Naive thymus-derived CD4-positive, alpha-beta T cell (primary cell): ENCODE data around the gene ZW10. TPM values are rescaled to one million over a fixed set of nuclear protein-coding genes. Genes with fewer than 3 reads are reported as not detected.

ENCODE experiments used
- ATAC-seq: fragments of 150-1000 bp; cut with Tn5 transposase; 2 replicates; pipeline ENCODE4 v1.10.0; 2021; ENCODE audit warnings: mild to moderate bottlenecking, moderate library complexity
- CTCF ChIA-PET: fragments of 350-600 bp; sonication (Branson Sonifier 250); formaldehyde crosslinking; loops from one replicate; lab custom pipeline; 2021; ENCODE audit warnings: antibody characterized with exemption; lab: Charles Lee
- POLR2A ChIA-PET: fragments of 350-600 bp; sonication (Branson Sonifier 250); formaldehyde crosslinking; loops from one replicate; lab custom pipeline; 2021; ENCODE audit warnings: antibody characterized with exemption, inconsistent platforms; lab: Charles Lee
- DNase-seq, 9 donors: peaks; one replicate each; pipeline versions ENCODE4 v3.0.0 to v3.0.0-alpha.2; 2020 to 2022; ENCODE audit warnings: mixed read lengths in 1 of 9
- H3K27ac ChIP-seq: one replicate; pipeline ENCODE4 v1.7.0; 2013; ENCODE audit warnings: mild to moderate bottlenecking, low read depth, low read length, moderate library complexity
- H3K27me3 ChIP-seq, 2 donors: one replicate each; pipeline ENCODE4 v1.7.0; 2013; ENCODE audit warnings: low read length in 2 of 2, mild to moderate bottlenecking in 2 of 2, moderate library complexity in 2 of 2; ENCODE audit not compliant: control insufficient read depth in 2 of 2, insufficient read depth in 2 of 2
- H3K36me3 ChIP-seq, 3 experiments: 1 replicate in 2 of 3; 2 replicates in 1 of 3; pipeline ENCODE4 v1.7.0; 2013; ENCODE audit warnings: low read length in 3 of 3, mild to moderate bottlenecking in 3 of 3, moderate library complexity in 1 of 3; ENCODE audit not compliant: insufficient read depth in 3 of 3, control insufficient read depth in 2 of 3
- H3K4me1 ChIP-seq, 2 donors: one replicate each; pipeline ENCODE4 v1.7.0; 2013; ENCODE audit warnings: low read length in 2 of 2, mild to moderate bottlenecking in 2 of 2, moderate library complexity in 1 of 2; ENCODE audit not compliant: control insufficient read depth in 2 of 2, insufficient read depth in 2 of 2
- H3K4me3 ChIP-seq: 2 replicates; pipeline ENCODE4 v1.7.0; 2013; ENCODE audit warnings: mild to moderate bottlenecking, low read length
- H3K9me3 ChIP-seq, 3 experiments: 1 replicate in 2 of 3; 2 replicates in 1 of 3; pipeline ENCODE4 v1.7.0; 2013; ENCODE audit warnings: low read length in 3 of 3; ENCODE audit not compliant: control insufficient read depth in 2 of 3
- H3K27ac Mint-ChIP-seq, 9 donors: one replicate each; pipeline ENCODE4 v1.8.0; 2020 to 2022; ENCODE audit warnings: mixed read lengths in 9 of 9, mild to moderate bottlenecking in 8 of 9, moderate library complexity in 5 of 9, inconsistent platforms in 2 of 9
- H3K27me3 Mint-ChIP-seq, 5 donors: one replicate each; pipeline ENCODE4 v1.8.0; 2021 to 2022; ENCODE audit warnings: mixed read lengths in 5 of 5, mild to moderate bottlenecking in 1 of 5
- H3K36me3 Mint-ChIP-seq, 5 donors: one replicate each; pipeline ENCODE4 v1.8.0; 2020 to 2022; ENCODE audit warnings: mixed read lengths in 5 of 5, mild to moderate bottlenecking in 3 of 5, inconsistent platforms in 1 of 5
- H3K4me1 Mint-ChIP-seq, 7 donors: one replicate each; pipeline ENCODE4 v1.8.0; 2020 to 2022; ENCODE audit warnings: mixed read lengths in 7 of 7, mild to moderate bottlenecking in 3 of 7, inconsistent platforms in 1 of 7
- H3K4me3 Mint-ChIP-seq, 10 donors: one replicate each; pipeline ENCODE4 v1.8.0; 2020 to 2022; ENCODE audit warnings: mild to moderate bottlenecking in 10 of 10, mixed read lengths in 10 of 10, moderate library complexity in 6 of 10, inconsistent platforms in 2 of 10
- H3K9me3 Mint-ChIP-seq, 11 donors: one replicate each; pipeline ENCODE4 v1.8.0; 2020 to 2022; ENCODE audit warnings: mixed read lengths in 11 of 11, mild to moderate bottlenecking in 4 of 11, inconsistent platforms in 1 of 11, moderate library complexity in 1 of 11
- intact Hi-C, 2 donors: fragments of 100-400 bp; cut with micrococcal nuclease; formaldehyde crosslinking; loops; one replicate each; pipeline ENCODE4 v1.15.1; 2023
- polyA plus RNA-seq, 2 donors: library from polyadenylated mRNA; unstranded; fragments of 300-500 nt; fragmentation: Illumina TruSeq; gene quantifications; one replicate each; pipeline ENCODE4 v1.2.3, GENCODE V29; 2021
- total RNA-seq, 6 experiments: library from RNA in 5 of 6; stranded (reverse) in 5 of 6; gene quantifications; 1 replicate in 5 of 6; 2 replicates in 1 of 6; pipeline ENCODE4 v1.2.3 and lab custom pipeline; 2021 to 2026

Gene ZW10
- total and polyA plus RNA-seq, 7 experiments from 2014 or later = 5.0 to 21.2 (median 10.6) TPM

DNA sequence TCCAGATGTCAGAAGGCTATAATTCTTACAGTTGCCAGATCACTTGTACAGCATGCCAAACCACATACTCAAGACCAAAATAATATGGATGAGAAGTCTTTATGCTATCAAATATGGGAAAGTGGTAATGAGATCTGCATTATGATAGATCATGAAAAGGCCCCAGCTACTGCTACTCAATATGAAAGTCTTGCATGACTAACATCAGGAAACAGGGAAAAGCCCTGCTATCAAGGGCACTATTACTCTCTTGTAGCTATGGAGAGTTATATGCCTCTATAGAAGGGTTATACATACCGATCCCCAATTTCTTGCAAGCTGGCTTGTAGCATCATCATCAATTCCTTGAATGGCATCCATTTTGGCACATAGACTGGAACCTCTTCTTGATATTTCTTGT is 37.2 kb downstream of the ZW10 start:
- Histone ChIP-seq H3K27ac (no peak overlapping the region), H3K36me3 (peaks cover 0 to 65% (median 0%) of the 10 kb centered on the region in 3 experiments), H3K4me1 (no peaks in the 10 kb centered on the region), H3K27me3 (no peaks in the 10 kb centered on the region), H3K9me3 (no peaks in the 10 kb centered on the region), H3K4me3 (no peak overlapping the region)
- H3K36me3 Mint-ChIP-seq = peaks cover 18 to 72% (median 34%) of the 10 kb centered on the region in 5 donors
- POLR2A ChIA-PET = no interaction called here
- no peak overlapping the region for H3K4me3 Mint-ChIP-seq
- CTCF ChIA-PET = no interaction called here
- intact Hi-C loops = no loop called here
- H3K4me1 Mint-ChIP-seq = peaks cover 0 to 6% (median 0%) of the 10 kb centered on the region in 7 donors
- H3K27me3 Mint-ChIP-seq = no peaks in the 10 kb centered on the region
- no peak for ATAC-seq
- H3K27ac Mint-ChIP-seq = no peak overlapping the region
- no peaks in the 10 kb centered on the region for H3K9me3 Mint-ChIP-seq
- DNase-seq = no peak

DNA sequence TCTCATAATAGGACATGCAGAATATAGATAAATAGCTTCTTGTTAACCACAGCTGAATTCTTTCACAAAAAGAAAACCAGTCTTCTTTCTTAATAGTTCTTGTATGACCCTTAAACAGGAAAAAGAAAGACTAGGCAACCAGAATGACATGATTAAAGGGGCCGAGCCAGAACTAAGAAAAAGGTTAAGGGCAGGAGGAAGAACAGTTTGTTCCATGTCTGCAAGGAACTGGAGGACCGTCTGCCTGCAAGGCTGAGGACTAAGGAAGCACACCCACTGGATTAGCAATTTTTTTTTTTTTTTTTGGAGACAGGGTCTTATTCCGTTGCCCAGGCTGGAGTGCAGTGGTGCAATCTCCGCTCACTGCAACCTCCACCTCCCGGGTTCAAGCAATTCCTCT is 41.4 kb downstream of the ZW10 start:
- H3K4me3 Mint-ChIP-seq = no peak overlapping the region
- intact Hi-C loops = no loop called here
- Histone ChIP-seq H3K27me3 (no peaks in the 10 kb centered on the region), H3K9me3 (no peaks in the 10 kb centered on the region), H3K4me1 (no peaks in the 10 kb centered on the region), H3K36me3 (peaks cover 0 to 33% (median 0%) of the 10 kb centered on the region in 3 experiments), H3K4me3 (no peak overlapping the region), H3K27ac (no peak overlapping the region)
- DNase-seq = no peak
- no peaks in the 10 kb centered on the region for H3K9me3 Mint-ChIP-seq
- peaks cover 0 to 6% (median 0%) of the 10 kb centered on the region in 7 donors for H3K4me1 Mint-ChIP-seq
- POLR2A ChIA-PET = no interaction called here
- peaks cover 10 to 43% (median 17%) of the 10 kb centered on the region in 5 donors for H3K36me3 Mint-ChIP-seq
- no peak for ATAC-seq
- CTCF ChIA-PET = interaction anchor here (0.5 to 1.6 kb wide), 3 partner anchors 10 to 1385 kb away, joined by 3 to 4 read pairs (median 3); no protein-coding TSS in a partner anchor
- H3K27ac Mint-ChIP-seq = no peak overlapping the region
- no peaks in the 10 kb centered on the region for H3K27me3 Mint-ChIP-seq

DNA sequence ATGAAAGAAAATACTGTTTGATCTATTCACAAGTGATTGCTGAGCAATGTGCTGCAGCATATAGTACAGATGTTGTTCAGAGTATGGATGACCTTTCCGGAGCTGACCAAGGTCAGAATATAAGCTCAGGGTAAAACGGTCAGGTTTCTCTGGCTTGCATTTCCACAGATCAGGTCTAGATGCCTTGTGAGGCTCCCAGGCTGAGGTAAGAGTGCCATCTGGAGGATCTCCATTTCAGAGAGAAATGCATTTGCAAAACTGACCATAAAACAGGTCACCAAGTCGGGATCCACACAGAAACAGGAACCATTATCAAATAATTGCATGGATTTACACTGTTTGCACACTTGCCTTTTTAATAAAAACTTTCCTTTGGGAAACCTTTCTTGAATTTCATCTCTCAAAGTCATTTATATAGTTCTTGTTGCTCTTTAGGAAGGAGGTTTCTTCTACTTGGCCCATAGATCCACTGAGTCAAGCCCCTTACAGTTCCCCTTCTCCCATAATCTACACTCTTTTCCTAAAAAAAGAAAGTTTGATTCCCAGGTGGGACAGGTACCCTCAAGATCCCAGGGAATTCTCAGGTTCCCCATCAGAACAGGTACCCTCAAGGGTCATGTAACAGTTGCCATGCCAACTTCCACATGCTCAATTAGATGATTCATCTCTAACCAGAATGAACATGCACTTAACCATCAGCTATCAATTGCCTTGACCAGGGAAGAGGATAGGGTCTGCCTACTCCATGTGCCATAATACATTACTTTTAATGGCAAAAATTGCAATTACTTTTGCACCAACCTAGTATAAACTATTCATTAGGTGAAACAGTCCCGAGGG is 42.4 kb downstream of the ZW10 start:
- H3K36me3 Mint-ChIP-seq = peaks cover 5 to 43% (median 13%) of the 10 kb centered on the region in 5 donors
- intact Hi-C loops = loop anchor here (1.0 kb wide), 1 partner anchor 426 kb away; no protein-coding TSS in a partner anchor
- no peaks in the 10 kb centered on the region for H3K4me1 ChIP-seq

GRCh38 chr11:113729456-113729855 is 44.0 kb downstream of the ZW10 start:
- H3K36me3 ChIP-seq = peaks cover 0 to 16% (median 0%) of the 10 kb centered on the region in 3 experiments
- peaks cover 0 to 39% (median 17%) of the 10 kb centered on the region in 5 donors for H3K36me3 Mint-ChIP-seq
- no peak overlapping the region for H3K4me3 ChIP-seq
- ChIA-PET POLR2A (no interaction called here), CTCF (interaction anchor here (1.4 kb wide), 1 partner anchor 10 kb away, joined by 5 read pairs; no protein-coding TSS in a partner anchor)
- no peaks in the 10 kb centered on the region for H3K9me3 Mint-ChIP-seq
- no peak overlapping the region for H3K4me3 Mint-ChIP-seq
- intact Hi-C loops = no loop called here
- H3K9me3 ChIP-seq = no peaks in the 10 kb centered on the region
- no peak for ATAC-seq
- H3K4me1 Mint-ChIP-seq = peaks cover 0 to 2% (median 0%) of the 10 kb centered on the region in 7 donors
- H3K27ac ChIP-seq = no peak overlapping the region
- H3K4me1 ChIP-seq = no peaks in the 10 kb centered on the region
- no peaks in the 10 kb centered on the region for H3K27me3 Mint-ChIP-seq
- DNase-seq = no peak
- H3K27ac Mint-ChIP-seq = no peak overlapping the region
- no peaks in the 10 kb centered on the region for H3K27me3 ChIP-seq

More for the DNA sequence above, 42.4 kb downstream of the ZW10 start:
- no peak overlapping the region for H3K4me3 Mint-ChIP-seq
- H3K27me3 Mint-ChIP-seq = no peaks in the 10 kb centered on the region
- Histone ChIP-seq H3K36me3 (peaks cover 0 to 23% (median 0%) of the 10 kb centered on the region in 3 experiments), H3K27me3 (no peaks in the 10 kb centered on the region), H3K27ac (no peak overlapping the region), H3K9me3 (no peaks in the 10 kb centered on the region), H3K4me3 (no peak overlapping the region)
- H3K27ac Mint-ChIP-seq = no peak overlapping the region
- CTCF ChIA-PET = interaction anchor here (1.5 kb wide), 1 partner anchor 11 kb away, joined by 3 read pairs; no protein-coding TSS in a partner anchor
- POLR2A ChIA-PET = no interaction called here
- DNase-seq (no peak), ATAC-seq (no peak)
- H3K9me3 Mint-ChIP-seq = no peaks in the 10 kb centered on the region
- H3K4me1 Mint-ChIP-seq = peaks cover 0 to 3% (median 0%) of the 10 kb centered on the region in 7 donors

- H3K9me3 Mint-ChIP-seq = no peaks in the 10 kb centered on the region
- H3K36me3 ChIP-seq = peaks cover 0 to 14% (median 0%) of the 10 kb centered on the region in 3 experiments
- peak; percentile 22 for ATAC-seq
- CTCF ChIA-PET = no interaction called here
- DNase-seq = no peak
- no peak overlapping the region for H3K27ac ChIP-seq
- H3K27me3 ChIP-seq = no peaks in the 10 kb centered on the region
- intact Hi-C loops = no loop called here
- H3K27me3 Mint-ChIP-seq = no peaks in the 10 kb centered on the region
- H3K27ac Mint-ChIP-seq = no peak overlapping the region
- no peaks in the 10 kb centered on the region for H3K9me3 ChIP-seq
- H3K4me1 Mint-ChIP-seq = peaks cover 0 to 2% (median 0%) of the 10 kb centered on the region in 7 donors
- H3K4me3 ChIP-seq = no peak overlapping the region
- H3K4me1 ChIP-seq = no peaks in the 10 kb centered on the region
- H3K4me3 Mint-ChIP-seq = no peak overlapping the region
- POLR2A ChIA-PET = interaction anchor here (0.6 kb wide), 1 partner anchor 10 kb away, joined by 3 read pairs; no protein-coding TSS in a partner anchor
- peaks cover 0 to 33% (median 11%) of the 10 kb centered on the region in 5 donors for H3K36me3 Mint-ChIP-seq
These were observed 44.7 kb downstream of the ZW10 start for GRCh38 chr11:113728814-113729213.

DNA sequence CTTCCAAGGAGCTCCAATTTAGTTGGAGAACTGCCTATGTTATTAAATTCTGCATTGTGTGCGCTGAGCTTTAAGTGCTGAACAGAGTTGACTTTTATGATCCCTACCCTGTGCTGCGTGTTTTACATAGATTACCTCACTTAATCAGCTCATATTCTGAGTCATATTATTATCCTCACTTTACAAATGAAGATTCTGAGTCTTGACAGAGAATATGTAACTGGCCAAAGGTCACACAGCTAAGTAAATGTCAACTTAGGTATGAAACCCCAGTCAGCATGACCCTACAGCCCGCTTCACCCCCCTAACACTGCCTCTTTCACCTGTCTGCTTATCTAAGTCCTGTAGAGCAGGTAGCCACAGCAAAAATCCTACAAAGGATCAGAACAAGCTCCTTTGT is 47.6 kb downstream of the ZW10 start:
- peaks cover 0 to 4% (median 0%) of the 10 kb centered on the region in 11 donors for H3K9me3 Mint-ChIP-seq
- intact Hi-C loops = no loop called here
- peaks cover 0 to 34% (median 16%) of the 10 kb centered on the region in 5 donors for H3K36me3 Mint-ChIP-seq
- Histone ChIP-seq H3K36me3 (peaks cover 0 to 3% (median 0%) of the 10 kb centered on the region in 3 experiments), H3K27me3 (no peaks in the 10 kb centered on the region), H3K27ac (no peak overlapping the region), H3K9me3 (no peaks in the 10 kb centered on the region), H3K4me1 (no peaks in the 10 kb centered on the region), H3K4me3 (no peak overlapping the region)
- DNase-seq = no peak
- no peak overlapping the region for H3K4me3 Mint-ChIP-seq
- CTCF ChIA-PET = no interaction called here
- POLR2A ChIA-PET = no interaction called here
- H3K4me1 Mint-ChIP-seq = peaks cover 0 to 2% (median 0%) of the 10 kb centered on the region in 7 donors
- no peaks in the 10 kb centered on the region for H3K27me3 Mint-ChIP-seq
- ATAC-seq = no peak
- H3K27ac Mint-ChIP-seq = no peak overlapping the region
